ENCODE results near the gene EML3. TPM values are rescaled to one million over a fixed set of nuclear protein-coding genes. Genes with fewer than 3 reads are reported as not detected.

EML3 gene
- total RNA-seq, 1 experiment from 2014 or later, result 51.1 TPM

DNA sequence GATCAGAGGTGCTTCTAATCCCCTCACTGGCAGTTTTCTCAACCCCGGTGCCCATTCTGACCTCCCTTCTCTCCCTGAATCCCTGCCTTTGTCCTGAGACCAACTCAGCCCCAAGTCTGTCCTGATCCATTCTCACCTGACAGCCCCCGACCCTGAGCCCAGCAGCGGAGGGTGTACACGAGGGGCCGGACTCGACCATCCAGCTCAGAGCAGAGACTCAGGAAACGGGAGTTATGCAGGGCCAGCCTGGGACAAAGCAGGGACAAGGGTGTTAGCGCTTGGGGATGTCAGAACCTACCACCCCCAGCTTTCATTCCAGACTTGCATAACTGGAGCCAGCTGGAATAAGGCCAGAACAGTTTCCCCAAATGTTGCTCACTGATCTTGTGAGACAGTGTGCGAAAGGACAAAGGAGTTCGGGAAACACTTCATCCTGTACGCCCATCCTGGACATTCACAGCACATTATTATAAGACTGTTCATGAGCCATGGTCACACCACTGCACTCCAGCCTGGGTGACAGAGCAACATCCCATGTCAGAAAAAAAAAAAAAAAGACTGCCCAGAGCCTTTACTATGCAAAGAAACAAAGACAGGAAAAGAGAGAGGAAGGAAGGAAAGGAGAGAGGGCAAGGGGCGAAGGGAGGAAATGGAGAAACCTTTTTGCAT, 35.4 kb downstream of the EML3 start:
- no peak for TF ChIP-seq FOXJ3 (CRISPR knock-in tag; IDR thresholded peaks at IDR 0.05; ENCODE audit: borderline replicate concordance)
- no peak for TF ChIP-seq CREB1 (CRISPR knock-in tag; IDR thresholded peaks at IDR 0.05)
- TF ChIP-seq RORB (CRISPR knock-in tag; IDR thresholded peaks at IDR 0.05), result no peak
- TF ChIP-seq CBFB (CRISPR knock-in tag; IDR thresholded peaks at IDR 0.05; ENCODE audit: low read depth), result no peak
- TF ChIP-seq HMGA2 (CRISPR knock-in tag; IDR thresholded peaks at IDR 0.05), result no peak
- TF ChIP-seq, protein P1, sequence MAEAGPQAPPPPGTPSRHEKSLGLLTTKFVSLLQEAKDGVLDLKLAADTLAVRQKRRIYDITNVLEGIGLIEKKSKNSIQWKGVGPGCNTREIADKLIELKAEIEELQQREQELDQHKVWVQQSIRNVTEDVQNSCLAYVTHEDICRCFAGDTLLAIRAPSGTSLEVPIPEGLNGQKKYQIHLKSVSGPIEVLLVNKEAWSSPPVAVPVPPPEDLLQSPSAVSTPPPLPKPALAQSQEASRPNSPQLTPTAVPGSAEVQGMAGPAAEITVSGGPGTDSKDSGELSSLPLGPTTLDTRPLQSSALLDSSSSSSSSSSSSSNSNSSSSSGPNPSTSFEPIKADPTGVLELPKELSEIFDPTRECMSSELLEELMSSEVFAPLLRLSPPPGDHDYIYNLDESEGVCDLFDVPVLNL (CRISPR knock-in tag; IDR thresholded peaks at IDR 0.05; ENCODE audit: borderline replicate concordance, low read depth), result no peak
- no peak for TF ChIP-seq GTF2I (CRISPR knock-in tag; conservative IDR thresholded peaks at IDR 0.05)
- TF ChIP-seq, protein P2, sequence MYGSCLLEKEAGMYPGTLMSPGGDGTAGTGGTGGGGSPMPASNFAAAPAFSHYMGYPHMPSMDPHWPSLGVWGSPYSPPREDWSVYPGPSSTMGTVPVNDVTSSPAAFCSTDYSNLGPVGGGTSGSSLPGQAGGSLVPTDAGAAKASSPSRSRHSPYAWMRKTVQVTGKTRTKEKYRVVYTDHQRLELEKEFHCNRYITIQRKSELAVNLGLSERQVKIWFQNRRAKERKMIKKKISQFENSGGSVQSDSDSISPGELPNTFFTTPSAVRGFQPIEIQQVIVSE (CRISPR knock-in tag; IDR thresholded peaks at IDR 0.05; ENCODE audit: borderline replicate concordance), result no peak
- no peak for TF ChIP-seq ZNF423 (CRISPR knock-in tag; IDR thresholded peaks at IDR 0.05)
- TF ChIP-seq ZNF416 (CRISPR knock-in tag; IDR thresholded peaks at IDR 0.05), result no peak
- no peak for TF ChIP-seq TEAD1 (CRISPR knock-in tag; IDR thresholded peaks at IDR 0.05)
- TF ChIP-seq, protein P3, sequence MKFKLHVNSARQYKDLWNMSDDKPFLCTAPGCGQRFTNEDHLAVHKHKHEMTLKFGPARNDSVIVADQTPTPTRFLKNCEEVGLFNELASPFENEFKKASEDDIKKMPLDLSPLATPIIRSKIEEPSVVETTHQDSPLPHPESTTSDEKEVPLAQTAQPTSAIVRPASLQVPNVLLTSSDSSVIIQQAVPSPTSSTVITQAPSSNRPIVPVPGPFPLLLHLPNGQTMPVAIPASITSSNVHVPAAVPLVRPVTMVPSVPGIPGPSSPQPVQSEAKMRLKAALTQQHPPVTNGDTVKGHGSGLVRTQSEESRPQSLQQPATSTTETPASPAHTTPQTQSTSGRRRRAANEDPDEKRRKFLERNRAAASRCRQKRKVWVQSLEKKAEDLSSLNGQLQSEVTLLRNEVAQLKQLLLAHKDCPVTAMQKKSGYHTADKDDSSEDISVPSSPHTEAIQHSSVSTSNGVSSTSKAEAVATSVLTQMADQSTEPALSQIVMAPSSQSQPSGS (CRISPR knock-in tag; IDR thresholded peaks at IDR 0.05; ENCODE audit: borderline replicate concordance, low read depth), result no peak
- ATAC-seq (no peak), DNase-seq (ENCODE audit: low spot score) (no peak)
- no peaks in the 10 kb centered on the region for H3K9me3 Mint-ChIP-seq
- H3K4me3 Mint-ChIP-seq, result no peak overlapping the region
- H3K27ac Mint-ChIP-seq, result no peak overlapping the region; the same call in 1 of the 2 replicates
- ChIA-PET POLR2A (no interaction called here), CTCF (no interaction called here)
- H3K36me3 Mint-ChIP-seq, result peaks cover 47% of the 10 kb centered on the region
- H3K4me1 Mint-ChIP-seq, result peaks cover 19% of the 10 kb centered on the region
- H3K27me3 Mint-ChIP-seq (ENCODE audit: low read depth), result no peaks in the 10 kb centered on the region

DNA sequence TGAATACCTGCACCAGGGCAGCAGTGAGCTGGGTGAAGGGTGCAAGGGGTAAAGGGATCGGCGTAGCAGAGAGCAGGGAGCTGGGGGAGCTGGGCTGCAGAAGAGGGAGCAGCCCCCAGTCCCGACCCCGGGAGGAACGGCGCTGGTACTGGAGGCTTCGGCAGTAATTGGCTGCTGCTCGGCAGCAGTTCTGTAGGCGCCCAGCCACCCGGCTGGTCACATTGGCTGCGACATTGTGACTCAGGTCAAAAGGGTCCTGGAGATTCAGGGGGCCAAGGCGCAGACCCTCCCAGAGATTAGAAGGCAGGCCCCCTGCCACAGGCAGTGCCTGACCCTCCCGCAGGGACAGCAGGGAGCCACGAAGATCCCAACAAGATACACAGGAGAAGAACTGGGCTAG, 36.7 kb downstream of the EML3 start:
- Mint-ChIP-seq H3K4me3 (peak overlapping the region; percentile 99), H3K36me3 (peaks cover 51% of the 10 kb centered on the region), H3K9me3 (no peaks in the 10 kb centered on the region), H3K4me1 (peaks cover 33% of the 10 kb centered on the region), H3K27me3 (ENCODE audit: low read depth) (no peaks in the 10 kb centered on the region), H3K27ac (peak overlapping the region; percentile 82; the same call in 1 of the 2 replicates)
- DNase-seq (ENCODE audit: low spot score) (no peak), ATAC-seq (no peak)
- POLR2A ChIA-PET, result interaction anchor here (3.2 kb wide), 1 partner anchor 16 kb away, joined by 44 read pairs; the partner anchor contains the start of gene TUT1
- CTCF ChIA-PET, result interaction anchor here (1.1 to 1.5 kb wide), 3 partner anchors 16 to 36 kb away, joined by 4 to 7 read pairs (median 6); partner anchors contain the start of gene TUT1
- TF ChIP-seq ZNF263 (CRISPR knock-in tag; IDR thresholded peaks at IDR 0.05; ENCODE audit: low read depth), result no peak

DNA sequence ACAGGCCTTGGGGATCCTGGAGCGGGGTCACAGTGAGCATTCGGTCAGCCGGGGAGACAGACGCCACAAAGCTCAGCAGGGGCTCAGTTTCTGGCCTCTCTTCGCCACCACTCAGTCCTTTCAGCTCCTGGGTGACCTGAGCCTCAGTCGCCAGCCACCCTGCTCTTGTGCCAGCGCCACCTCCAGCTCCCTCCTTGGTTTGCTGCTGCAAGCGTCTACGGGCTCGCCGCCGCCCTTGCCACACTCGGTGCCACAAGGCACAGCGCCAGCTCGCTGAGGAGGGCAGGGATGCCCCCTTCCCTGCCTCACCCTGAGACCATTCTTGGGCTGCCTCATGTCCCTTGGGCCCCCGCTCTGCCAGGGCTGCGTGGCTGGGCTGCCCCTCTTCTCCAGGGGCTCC, 37.4 kb downstream of the EML3 start:
- DNase-seq (ENCODE audit: low spot score) (no peak), ATAC-seq (no peak)
- ChIA-PET CTCF (interaction anchor here (0.7 to 2.1 kb wide), 8 partner anchors 15 to 180 kb away, joined by 4 to 33 read pairs (median 6); partner anchors contain the start of genes B3GAT3 and TUT1), POLR2A (interaction anchor here (1.7 to 3.2 kb wide), 4 partner anchors 14 to 90 kb away, joined by 3 to 44 read pairs (median 12); partner anchors contain the start of genes C11orf98, CSKMT and TUT1)
- H3K4me3 Mint-ChIP-seq, result peak overlapping the region; percentile 99
- H3K36me3 Mint-ChIP-seq, result peaks cover 56% of the 10 kb centered on the region
- H3K27me3 Mint-ChIP-seq (ENCODE audit: low read depth), result no peaks in the 10 kb centered on the region
- H3K9me3 Mint-ChIP-seq, result no peaks in the 10 kb centered on the region
- peak overlapping the region; percentile 93 for H3K27ac Mint-ChIP-seq
- H3K4me1 Mint-ChIP-seq, result peaks cover 37% of the 10 kb centered on the region
- TF ChIP-seq ZNF416 (CRISPR knock-in tag; IDR thresholded peaks at IDR 0.05) (no peak), ZNF396 (CRISPR knock-in tag; IDR thresholded peaks at IDR 0.05; ENCODE audit: borderline replicate concordance) (no peak), CREB1 (CRISPR knock-in tag; IDR thresholded peaks at IDR 0.05) (no peak), ZNF423 (CRISPR knock-in tag; IDR thresholded peaks at IDR 0.05) (no peak)
- TF ChIP-seq, protein P4, sequence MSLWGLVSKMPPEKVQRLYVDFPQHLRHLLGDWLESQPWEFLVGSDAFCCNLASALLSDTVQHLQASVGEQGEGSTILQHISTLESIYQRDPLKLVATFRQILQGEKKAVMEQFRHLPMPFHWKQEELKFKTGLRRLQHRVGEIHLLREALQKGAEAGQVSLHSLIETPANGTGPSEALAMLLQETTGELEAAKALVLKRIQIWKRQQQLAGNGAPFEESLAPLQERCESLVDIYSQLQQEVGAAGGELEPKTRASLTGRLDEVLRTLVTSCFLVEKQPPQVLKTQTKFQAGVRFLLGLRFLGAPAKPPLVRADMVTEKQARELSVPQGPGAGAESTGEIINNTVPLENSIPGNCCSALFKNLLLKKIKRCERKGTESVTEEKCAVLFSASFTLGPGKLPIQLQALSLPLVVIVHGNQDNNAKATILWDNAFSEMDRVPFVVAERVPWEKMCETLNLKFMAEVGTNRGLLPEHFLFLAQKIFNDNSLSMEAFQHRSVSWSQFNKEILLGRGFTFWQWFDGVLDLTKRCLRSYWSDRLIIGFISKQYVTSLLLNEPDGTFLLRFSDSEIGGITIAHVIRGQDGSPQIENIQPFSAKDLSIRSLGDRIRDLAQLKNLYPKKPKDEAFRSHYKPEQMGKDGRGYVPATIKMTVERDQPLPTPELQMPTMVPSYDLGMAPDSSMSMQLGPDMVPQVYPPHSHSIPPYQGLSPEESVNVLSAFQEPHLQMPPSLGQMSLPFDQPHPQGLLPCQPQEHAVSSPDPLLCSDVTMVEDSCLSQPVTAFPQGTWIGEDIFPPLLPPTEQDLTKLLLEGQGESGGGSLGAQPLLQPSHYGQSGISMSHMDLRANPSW (CRISPR knock-in tag; conservative IDR thresholded peaks at IDR 0.05; ENCODE audit: low read depth), result no peak
- TF ChIP-seq, protein P5, sequence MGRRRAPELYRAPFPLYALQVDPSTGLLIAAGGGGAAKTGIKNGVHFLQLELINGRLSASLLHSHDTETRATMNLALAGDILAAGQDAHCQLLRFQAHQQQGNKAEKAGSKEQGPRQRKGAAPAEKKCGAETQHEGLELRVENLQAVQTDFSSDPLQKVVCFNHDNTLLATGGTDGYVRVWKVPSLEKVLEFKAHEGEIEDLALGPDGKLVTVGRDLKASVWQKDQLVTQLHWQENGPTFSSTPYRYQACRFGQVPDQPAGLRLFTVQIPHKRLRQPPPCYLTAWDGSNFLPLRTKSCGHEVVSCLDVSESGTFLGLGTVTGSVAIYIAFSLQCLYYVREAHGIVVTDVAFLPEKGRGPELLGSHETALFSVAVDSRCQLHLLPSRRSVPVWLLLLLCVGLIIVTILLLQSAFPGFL (CRISPR knock-in tag; IDR thresholded peaks at IDR 0.05; ENCODE audit: borderline replicate concordance), result no peak
- TF ChIP-seq, protein P6, sequence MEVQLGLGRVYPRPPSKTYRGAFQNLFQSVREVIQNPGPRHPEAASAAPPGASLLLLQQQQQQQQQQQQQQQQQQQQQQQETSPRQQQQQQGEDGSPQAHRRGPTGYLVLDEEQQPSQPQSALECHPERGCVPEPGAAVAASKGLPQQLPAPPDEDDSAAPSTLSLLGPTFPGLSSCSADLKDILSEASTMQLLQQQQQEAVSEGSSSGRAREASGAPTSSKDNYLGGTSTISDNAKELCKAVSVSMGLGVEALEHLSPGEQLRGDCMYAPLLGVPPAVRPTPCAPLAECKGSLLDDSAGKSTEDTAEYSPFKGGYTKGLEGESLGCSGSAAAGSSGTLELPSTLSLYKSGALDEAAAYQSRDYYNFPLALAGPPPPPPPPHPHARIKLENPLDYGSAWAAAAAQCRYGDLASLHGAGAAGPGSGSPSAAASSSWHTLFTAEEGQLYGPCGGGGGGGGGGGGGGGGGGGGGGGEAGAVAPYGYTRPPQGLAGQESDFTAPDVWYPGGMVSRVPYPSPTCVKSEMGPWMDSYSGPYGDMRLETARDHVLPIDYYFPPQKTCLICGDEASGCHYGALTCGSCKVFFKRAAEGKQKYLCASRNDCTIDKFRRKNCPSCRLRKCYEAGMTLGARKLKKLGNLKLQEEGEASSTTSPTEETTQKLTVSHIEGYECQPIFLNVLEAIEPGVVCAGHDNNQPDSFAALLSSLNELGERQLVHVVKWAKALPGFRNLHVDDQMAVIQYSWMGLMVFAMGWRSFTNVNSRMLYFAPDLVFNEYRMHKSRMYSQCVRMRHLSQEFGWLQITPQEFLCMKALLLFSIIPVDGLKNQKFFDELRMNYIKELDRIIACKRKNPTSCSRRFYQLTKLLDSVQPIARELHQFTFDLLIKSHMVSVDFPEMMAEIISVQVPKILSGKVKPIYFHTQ (CRISPR knock-in tag; IDR thresholded peaks at IDR 0.05), result no peak
- TF ChIP-seq, protein P7, sequence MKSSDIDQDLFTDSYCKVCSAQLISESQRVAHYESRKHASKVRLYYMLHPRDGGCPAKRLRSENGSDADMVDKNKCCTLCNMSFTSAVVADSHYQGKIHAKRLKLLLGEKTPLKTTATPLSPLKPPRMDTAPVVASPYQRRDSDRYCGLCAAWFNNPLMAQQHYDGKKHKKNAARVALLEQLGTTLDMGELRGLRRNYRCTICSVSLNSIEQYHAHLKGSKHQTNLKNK (CRISPR knock-in tag; IDR thresholded peaks at IDR 0.05), result no peak

All from WTC11 (cell line).